Inferior parietal cortex (tissue), 1 donor: ENCODE measurements around the gene TKTL1.
"Not testable (repeated sequence)": the region's sequence is repeated elsewhere in the genome, so short reads cannot be mapped to it uniquely, and the experiment has no call there.

Experiments
- DNase-seq: peaks from one replicate; pipeline ENCODE4 v3.0.0-alpha.2; 2016; ENCODE audit errors: extremely low spot score

TKTL1 gene

GRCh38 chrX:154309041-154309775 lies 13.6 kb downstream of the TKTL1 start:
- DNase-seq: no peak

DNA sequence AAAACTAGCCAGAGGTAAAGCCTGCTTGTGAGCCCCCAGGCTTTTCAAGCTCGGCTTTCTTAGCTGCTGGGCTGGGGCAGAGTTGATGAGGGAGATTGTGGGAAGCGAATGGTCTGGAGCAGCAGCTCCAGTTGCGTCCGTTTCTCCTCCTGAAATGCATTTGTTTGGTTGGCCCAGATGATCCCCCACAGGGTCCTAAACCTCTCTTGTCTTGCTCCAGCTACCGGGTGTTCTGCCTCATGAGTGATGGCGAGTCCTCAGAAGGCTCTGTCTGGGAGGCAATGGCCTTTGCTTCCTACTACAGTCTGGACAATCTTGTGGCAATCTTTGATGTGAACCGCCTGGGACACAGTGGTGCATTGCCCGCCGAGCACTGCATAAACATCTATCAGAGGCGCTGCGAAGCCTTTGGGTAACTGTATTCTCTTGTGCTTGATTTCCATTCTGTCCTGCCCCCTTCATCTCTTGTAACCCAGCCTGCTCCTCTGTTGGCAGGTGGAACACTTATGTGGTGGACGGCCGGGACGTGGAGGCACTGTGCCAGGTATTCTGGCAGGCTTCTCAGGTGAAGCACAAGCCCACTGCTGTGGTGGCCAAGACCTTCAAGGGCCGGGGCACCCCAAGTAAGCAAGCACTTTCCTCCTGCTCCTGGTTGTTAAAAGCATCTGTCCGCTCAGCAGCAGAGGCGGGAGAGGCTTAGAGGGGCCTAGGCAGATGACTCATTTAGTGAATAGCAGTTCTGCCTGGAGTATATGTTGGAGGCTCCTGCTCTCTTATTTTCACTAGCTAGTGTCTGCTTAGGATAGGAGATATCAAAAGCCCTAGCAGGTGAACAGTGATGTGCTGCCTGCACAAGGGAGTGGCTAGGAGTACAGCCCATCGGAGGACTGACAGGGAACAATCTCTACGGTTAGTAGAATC lies 15.3 kb downstream of the TKTL1 start:
- DNase-seq: no peak

DNA sequence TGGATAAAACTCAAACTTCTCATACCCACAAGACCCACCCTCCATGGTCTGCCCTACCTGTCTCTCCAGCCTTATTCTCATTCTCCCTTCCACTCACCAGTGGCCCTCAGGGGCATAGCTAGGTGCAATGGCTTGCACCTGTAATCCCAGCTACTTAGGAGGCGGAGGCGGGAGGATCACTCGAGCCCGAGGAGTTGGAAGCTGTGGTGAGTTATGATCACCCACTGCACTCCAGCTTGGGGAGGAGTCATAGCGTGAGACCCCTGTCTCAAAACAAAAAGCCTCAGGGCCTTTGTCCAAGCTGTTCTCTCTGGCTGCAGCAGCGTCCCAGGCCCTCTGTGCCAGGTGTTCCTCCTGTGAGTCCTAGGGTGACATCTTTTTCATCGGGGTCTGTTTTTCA lies 16.5 kb downstream of the TKTL1 start:
- DNase-seq: no peak

- DNase-seq: no peak
These were observed 17.6 kb downstream of the TKTL1 start for GRCh38 chrX:154313147-154313546.

GRCh38 chrX:154315416-154315815 lies 19.8 kb downstream of the TKTL1 start:
- DNase-seq: no peak

DNA sequence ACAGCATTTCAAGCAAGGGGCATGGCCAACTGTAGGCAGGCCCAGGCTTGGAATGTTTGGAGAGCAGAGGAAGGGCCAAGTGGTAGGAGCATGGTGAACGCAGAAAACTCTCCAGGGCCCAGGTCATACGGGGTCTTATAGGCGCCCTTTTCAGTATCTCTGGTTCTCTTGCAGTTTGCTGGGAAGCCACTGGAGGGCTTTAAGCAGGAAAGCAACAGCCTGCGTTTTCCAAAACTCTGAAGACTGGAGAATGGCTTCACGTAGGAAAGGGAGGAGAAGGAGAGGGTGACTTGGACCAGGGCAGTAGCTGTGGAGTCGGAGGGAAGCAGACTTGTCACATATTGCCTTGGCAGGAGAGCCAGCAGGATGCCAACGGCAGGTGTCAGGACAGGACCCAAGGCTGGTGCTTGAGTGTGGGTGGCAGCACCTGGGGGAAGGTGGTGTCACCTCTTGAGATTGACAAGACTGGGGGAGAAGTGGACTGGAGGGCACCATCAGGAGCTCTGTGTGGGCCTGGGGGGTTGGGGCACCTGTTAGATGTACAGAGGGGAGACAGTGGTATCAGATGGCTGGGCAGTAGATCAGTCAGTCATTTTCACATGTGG lies 21.9 kb downstream of the TKTL1 start:
- no peak for DNase-seq

GRCh38 chrX:154320406-154320805 lies 24.8 kb downstream of the TKTL1 start:
- no peak for DNase-seq

DNA sequence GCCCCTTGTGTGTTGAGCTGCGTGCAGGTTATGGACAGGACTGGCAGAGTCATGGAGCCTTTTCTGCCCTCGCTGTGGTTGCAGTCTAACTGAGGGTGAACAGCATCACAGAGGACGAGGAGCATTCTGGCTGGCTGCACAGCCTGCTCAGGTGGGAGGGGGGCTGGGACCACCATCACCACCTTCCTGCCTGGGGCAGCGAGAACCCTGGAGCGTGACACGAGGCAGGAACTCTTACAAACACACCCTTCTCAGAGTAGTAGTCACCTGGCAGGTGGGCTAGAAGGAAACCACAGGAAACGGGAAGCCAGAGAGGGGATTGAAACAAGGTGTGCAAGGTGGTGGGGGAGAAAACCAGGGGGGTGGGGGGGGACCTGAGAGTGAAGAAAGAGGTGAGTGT lies 25.6 kb downstream of the TKTL1 start:
- no peak for DNase-seq

GRCh38 chrX:154321594-154321993 lies 26.0 kb downstream of the TKTL1 start:
- no peak for DNase-seq

GRCh38 chrX:154322890-154323289 lies 27.3 kb downstream of the TKTL1 start:
- DNase-seq: no peak

DNA sequence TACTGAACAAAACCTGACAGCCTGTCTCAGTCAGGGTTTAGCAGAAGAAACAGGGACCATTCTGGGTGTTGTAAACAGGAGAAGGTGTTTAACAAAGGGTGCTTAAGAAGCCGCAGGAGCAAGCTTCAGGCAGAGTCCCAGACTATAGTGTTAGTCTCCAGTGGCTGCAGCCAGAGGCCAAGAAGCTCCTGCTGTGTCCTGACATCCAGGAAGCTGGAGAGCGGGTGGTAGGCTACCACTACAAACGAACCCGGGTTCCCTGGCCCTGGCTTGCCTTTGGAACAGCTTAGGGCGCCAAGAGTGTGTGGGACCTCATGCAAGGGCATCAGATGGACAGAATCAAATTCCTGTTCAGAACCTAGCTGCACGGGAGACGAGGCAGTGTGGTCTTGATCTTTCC lies 27.9 kb downstream of the TKTL1 start:
- no peak for DNase-seq

DNA sequence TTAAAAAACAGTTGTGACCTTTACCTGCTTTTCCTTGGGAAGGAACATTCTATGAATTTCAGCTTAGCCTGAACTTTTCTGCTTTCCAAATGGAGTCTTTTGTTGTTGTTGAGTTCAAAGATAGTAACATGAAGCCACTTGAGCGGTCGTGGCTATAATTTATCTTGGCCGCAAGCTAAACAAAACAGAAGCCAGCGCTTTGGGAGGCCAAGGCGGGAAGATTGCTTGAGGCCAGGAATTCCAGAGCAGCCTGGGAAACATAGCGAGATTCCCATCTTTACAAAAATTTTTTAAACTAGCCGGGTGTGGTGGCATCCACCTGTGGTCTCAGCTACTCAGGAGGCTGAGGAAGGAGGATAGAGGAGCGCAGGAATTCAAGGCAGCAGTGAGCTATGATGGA lies 29.9 kb downstream of the TKTL1 start:
- no peak for DNase-seq

GRCh38 chrX:154327038-154327820 lies 31.6 kb downstream of the TKTL1 start:
- no peak for DNase-seq

DNA sequence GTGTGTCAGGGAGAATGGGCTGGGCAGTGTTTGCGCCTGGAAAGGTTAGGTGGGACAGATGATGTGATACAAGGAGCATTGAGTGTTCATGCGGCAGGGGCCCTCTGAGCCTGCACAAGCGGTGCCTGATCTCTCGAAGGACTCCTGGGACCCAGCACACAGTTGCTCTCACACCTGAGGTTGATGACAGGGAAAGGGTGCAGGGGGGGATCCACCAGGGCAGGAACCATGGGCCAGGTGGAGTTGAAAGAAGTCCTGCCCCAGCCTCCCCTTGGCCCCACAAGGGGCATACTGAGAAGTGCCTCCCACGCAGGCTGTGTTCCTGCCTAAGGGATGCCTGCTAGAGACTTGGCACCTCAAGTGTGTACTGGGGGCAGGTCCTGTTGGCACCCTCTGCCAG lies 33.1 kb downstream of the TKTL1 start:
- DNase-seq: no peak

GRCh38 chrX:154329294-154329693 lies 33.7 kb downstream of the TKTL1 start:
- no peak for DNase-seq

DNA sequence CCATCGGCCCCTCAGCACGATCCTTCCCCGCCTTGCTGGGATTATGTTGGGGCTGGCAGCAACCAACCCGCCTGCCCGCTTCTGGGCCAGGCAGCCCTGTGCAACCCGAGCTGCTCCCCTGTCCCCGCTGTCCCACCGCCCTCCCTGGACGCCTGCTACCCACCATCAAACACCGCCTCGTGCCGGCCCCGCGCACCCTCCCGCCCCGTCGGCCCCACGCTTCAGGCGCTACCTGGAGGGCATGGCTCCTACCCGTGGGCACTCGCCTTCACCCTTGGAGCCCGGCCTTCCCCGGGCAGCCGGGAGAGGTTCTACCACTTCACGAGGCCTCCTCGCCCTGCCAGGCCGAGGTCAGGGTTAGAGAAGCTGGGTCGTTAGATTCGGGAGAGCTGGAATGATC lies 37.0 kb downstream of the TKTL1 start:
- no peak for DNase-seq

DNA sequence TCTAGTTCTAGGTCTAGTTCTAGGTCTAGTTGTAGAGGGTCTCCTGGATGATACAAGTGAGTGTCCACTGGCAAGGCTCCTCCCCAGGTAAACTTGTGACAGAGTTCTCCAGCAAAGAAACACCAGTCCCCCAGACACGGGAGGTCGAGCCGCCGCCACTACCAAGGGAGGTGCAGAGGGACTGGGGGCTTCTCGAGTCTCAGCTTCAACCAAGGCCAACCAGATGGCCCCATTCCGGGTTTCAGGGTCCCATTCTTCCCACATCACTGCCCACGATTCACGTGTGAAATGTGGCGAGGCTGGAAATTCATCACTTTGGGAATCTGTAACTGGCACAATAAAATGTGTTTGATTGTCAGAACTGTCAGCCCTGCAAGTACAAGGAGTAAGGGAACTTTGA lies 37.5 kb downstream of the TKTL1 start:
- no peak for DNase-seq

DNA sequence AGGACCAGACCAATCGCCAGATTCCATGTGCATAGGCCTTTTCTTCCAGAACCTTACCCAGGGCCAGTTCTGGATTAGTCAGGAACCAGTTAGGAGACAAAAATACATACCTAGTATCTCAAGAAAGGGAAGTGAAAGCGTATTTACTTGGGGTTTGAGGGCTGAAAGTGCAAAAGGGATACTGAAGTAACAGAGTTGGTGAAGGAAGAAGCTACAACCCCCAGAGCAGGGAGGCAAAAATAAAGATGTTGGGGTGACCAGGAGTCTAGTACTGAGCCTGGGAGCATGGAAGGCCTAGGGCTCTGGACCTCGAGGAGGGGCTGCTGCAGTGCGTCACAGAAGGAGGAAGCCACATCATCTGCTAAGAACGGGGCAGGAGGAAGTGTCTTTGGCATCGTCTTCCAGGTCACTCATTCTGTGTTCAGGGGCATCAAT lies 38.3 kb downstream of the TKTL1 start:
- DNase-seq: no peak

- no peak for DNase-seq
These were observed 38.9 kb downstream of the TKTL1 start for GRCh38 chrX:154334496-154334895.

- DNase-seq: not testable (repeated sequence)
These were observed 46.1 kb downstream of the TKTL1 start for GRCh38 chrX:154341399-154342298.

- DNase-seq: not testable (repeated sequence)
These were observed 47.5 kb downstream of the TKTL1 start for GRCh38 chrX:154343063-154343462.
